OCI-LY7 (cell line): ENCODE measurements around the gene LRRC8E. TPM values are rescaled to one million over a fixed set of nuclear protein-coding genes. Genes with fewer than 3 reads are reported as not detected.

Experiments
- BruUV-seq: library from RNA; stranded (reverse); fragments of 400-500 nt; replicated peaks from 2 replicates; lab custom pipeline; 2021; lab: Mats Ljungman, UMichigan
- CTCF ChIA-PET: fragments of 300-600 bp; sonication (Branson Sonifier 250); formaldehyde crosslinking; loops from one replicate; lab custom pipeline; 2022; ENCODE audit warnings: antibody characterized with exemption; ENCODE audit not compliant: unreplicated experiment; lab: Charles Lee
- POLR2A ChIA-PET: fragments of 300-600 bp; sonication (Branson Sonifier 250); formaldehyde crosslinking; loops from one replicate; lab custom pipeline; 2022; ENCODE audit warnings: antibody characterized with exemption; lab: Charles Lee
- DNase-seq: peaks from one replicate; pipeline ENCODE4 v3.0.0-alpha.2; 2015; ENCODE audit warnings: low spot score
- H2AFZ ChIP-seq: fragments of 200-600 bp; sonication (generic), shearing (Covaris generic); 2 replicates; pipeline ENCODE4 v1.6.1; 2014; ENCODE audit warnings: mild to moderate bottlenecking, antibody characterized with exemption, low read length, moderate library complexity
- H3K27ac ChIP-seq: fragments of 200-600 bp; sonication (generic); 2 replicates; pipeline ENCODE4 v1.5.1; 2014; ENCODE audit warnings: mixed run types, low read depth, mild to moderate bottlenecking, moderate library complexity, low read length, inconsistent platforms; ENCODE audit not compliant: poor library complexity, severe bottlenecking
- H3K36me3 ChIP-seq: fragments of 200-600 bp; sonication (generic); 2 replicates; pipeline ENCODE4 v1.6.1; 2014; ENCODE audit warnings: mild to moderate bottlenecking, antibody characterized with exemption, low read length, moderate library complexity, mixed read lengths; ENCODE audit not compliant: insufficient read depth
- H3K4me1 ChIP-seq: fragments of 200-600 bp; sonication (generic); 2 replicates; pipeline ENCODE4 v1.5.1; 2014; ENCODE audit warnings: mild to moderate bottlenecking, low read length; ENCODE audit not compliant: insufficient read depth, poor library complexity, severe bottlenecking
- H3K4me2 ChIP-seq: fragments of 200-600 bp; sonication (generic); 2 replicates; pipeline ENCODE4 v1.6.1; 2014; ENCODE audit warnings: mild to moderate bottlenecking, low read length
- H3K4me3 ChIP-seq: fragments of 200-600 bp; sonication (generic); 2 replicates; pipeline ENCODE4 v1.5.1; 2014; ENCODE audit warnings: mild to moderate bottlenecking, low read depth, low read length; ENCODE audit not compliant: poor library complexity, severe bottlenecking
- H3K79me2 ChIP-seq: fragments of 200-600 bp; sonication (generic); 2 replicates; pipeline ENCODE4 v1.6.1; 2016; ENCODE audit warnings: low read depth, mild to moderate bottlenecking, low read length, moderate library complexity, mixed read lengths; ENCODE audit not compliant: insufficient read depth
- H3K9me2 ChIP-seq: fragments of 200-600 bp; sonication (generic); 2 replicates; pipeline ENCODE4 v1.6.1; 2016; ENCODE audit warnings: mild to moderate bottlenecking, low read length, mixed read lengths; ENCODE audit not compliant: insufficient read depth
- H3K9me3 ChIP-seq: fragments of 200-600 bp; sonication (generic); 2 replicates; pipeline ENCODE4 v1.6.1; 2014; ENCODE audit warnings: mild to moderate bottlenecking, mixed run types, low read length, mixed read lengths
- H4K20me1 ChIP-seq: fragments of 200-600 bp; sonication (generic); 2 replicates; pipeline ENCODE4 v1.6.1; 2014; ENCODE audit warnings: mild to moderate bottlenecking, antibody characterized with exemption, low read length, moderate library complexity, mixed read lengths; ENCODE audit not compliant: insufficient read depth
- EZH2phosphoT487 ChIP-seq: fragments of 200-600 bp; sonication (generic); IDR thresholded peaks from 2 replicates; pipeline ENCODE4 v1.6.1; 2018; ENCODE audit warnings: low read depth, borderline replicate concordance, mild to moderate bottlenecking, mixed run types, antibody characterized with exemption, low read length, moderate library complexity, mixed read lengths
- intact Hi-C: fragments of 100-400 bp; cut with micrococcal nuclease; formaldehyde crosslinking; loops from one replicate; pipeline ENCODE4 v1.10.0; 2022; ENCODE audit not compliant: unreplicated experiment
- total RNA-seq, 2 experiments: library from RNA; depleted of rRNA in 1 of 2; stranded (reverse); fragments of >200 nt in 1 of 2; shearing (Covaris generic) in 1 of 2; gene quantifications; 2 replicates each; pipeline ENCODE4 v1.2.3, GENCODE V29; 2014 to 2022
- TF ChIP-seq, protein P1 (sequence below): fragments of 200-600 bp; sonication (generic); conservative IDR thresholded peaks from 2 replicates; pipeline ENCODE4 v1.5.1; 2014; ENCODE audit warnings: mild to moderate bottlenecking, antibody characterized with exemption, low read length, moderate library complexity, mixed read lengths

Gene LRRC8E
- total RNA-seq, 2 experiments from 2014 or later = not detected

DNA sequence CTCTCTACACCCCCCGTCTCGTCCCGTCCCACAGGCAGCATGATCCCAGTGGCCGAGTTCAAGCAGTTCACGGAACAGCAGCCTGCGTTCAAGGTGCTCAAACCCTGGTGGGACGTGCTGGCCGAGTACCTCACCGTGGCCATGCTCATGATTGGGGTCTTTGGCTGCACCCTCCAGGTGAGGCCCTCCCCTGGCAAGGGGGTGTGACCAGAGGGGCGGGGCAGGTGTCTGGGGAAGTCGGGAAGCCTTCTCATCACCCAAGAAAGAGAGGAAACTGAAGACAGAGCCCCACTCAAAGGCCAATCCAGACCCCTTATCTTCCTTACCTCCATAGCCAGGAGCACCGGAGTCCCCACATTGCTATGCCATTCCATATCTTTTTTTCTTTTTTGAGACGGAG lies 7.3 kb downstream of the LRRC8E start:
- Histone ChIP-seq H3K9me3 (no peaks in the 10 kb centered on the region), H3K4me1 (no peaks in the 10 kb centered on the region), H3K9me2 (no peaks in the 10 kb centered on the region), H3K4me3 (no peak overlapping the region), H3K4me2 (no peak overlapping the region), H3K79me2 (no peaks in the 10 kb centered on the region), H3K36me3 (no peaks in the 10 kb centered on the region), H4K20me1 (no peaks in the 10 kb centered on the region), H2AFZ (no peak overlapping the region), H3K27ac (no peak overlapping the region)
- intact Hi-C loops = no loop called here
- POLR2A ChIA-PET = no interaction called here
- TF ChIP-seq EZH2phosphoT487 = no peak
- TF ChIP-seq, protein P1, sequence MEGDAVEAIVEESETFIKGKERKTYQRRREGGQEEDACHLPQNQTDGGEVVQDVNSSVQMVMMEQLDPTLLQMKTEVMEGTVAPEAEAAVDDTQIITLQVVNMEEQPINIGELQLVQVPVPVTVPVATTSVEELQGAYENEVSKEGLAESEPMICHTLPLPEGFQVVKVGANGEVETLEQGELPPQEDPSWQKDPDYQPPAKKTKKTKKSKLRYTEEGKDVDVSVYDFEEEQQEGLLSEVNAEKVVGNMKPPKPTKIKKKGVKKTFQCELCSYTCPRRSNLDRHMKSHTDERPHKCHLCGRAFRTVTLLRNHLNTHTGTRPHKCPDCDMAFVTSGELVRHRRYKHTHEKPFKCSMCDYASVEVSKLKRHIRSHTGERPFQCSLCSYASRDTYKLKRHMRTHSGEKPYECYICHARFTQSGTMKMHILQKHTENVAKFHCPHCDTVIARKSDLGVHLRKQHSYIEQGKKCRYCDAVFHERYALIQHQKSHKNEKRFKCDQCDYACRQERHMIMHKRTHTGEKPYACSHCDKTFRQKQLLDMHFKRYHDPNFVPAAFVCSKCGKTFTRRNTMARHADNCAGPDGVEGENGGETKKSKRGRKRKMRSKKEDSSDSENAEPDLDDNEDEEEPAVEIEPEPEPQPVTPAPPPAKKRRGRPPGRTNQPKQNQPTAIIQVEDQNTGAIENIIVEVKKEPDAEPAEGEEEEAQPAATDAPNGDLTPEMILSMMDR = no peak
- CTCF ChIA-PET = no interaction called here
- BruUV-seq = no TSS peak
- no peak for DNase-seq

DNA sequence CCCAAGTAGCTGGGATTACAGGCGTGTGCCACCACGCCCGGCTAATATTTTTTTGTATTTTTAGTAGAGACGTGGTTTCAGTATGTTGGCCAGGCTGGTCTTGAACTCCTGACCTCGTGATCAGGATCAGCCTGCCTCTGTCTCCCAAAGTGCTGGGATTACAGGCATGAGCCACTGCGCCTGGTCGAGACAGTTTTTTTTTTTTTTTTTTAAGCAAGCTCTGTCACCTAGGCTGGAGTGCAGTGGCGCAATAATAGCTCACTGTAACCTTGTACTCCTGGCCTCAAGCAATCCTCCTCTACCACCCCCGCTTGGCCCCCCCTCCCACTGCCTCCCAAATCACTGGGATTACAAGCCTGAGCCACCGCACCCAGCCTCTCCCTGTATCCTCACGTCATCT lies 9.0 kb downstream of the LRRC8E start:
- no peak overlapping the region for H3K4me3 ChIP-seq
- ChIA-PET POLR2A (no interaction called here), CTCF (interaction anchor here (0.6 kb wide), 2 partner anchors 16 to 28 kb away, joined by 3 read pairs; no protein-coding TSS in a partner anchor)
- no peaks in the 10 kb centered on the region for H3K4me1 ChIP-seq
- H2AFZ ChIP-seq = no peak overlapping the region
- TF ChIP-seq, protein P1 = no peak
- no peak for TF ChIP-seq EZH2phosphoT487
- BruUV-seq = no TSS peak
- H3K9me2 ChIP-seq = no peaks in the 10 kb centered on the region
- no peaks in the 10 kb centered on the region for H4K20me1 ChIP-seq
- intact Hi-C loops = no loop called here
- H3K27ac ChIP-seq = no peak overlapping the region
- DNase-seq = no peak
- H3K4me2 ChIP-seq = no peak overlapping the region
- no peaks in the 10 kb centered on the region for H3K36me3 ChIP-seq
- no peaks in the 10 kb centered on the region for H3K79me2 ChIP-seq
- no peaks in the 10 kb centered on the region for H3K9me3 ChIP-seq

- POLR2A ChIA-PET = no interaction called here
- DNase-seq = no peak
- H3K4me2 ChIP-seq = no peak overlapping the region
- no peaks in the 10 kb centered on the region for H3K79me2 ChIP-seq
- BruUV-seq = no TSS peak
- CTCF ChIA-PET = interaction anchor here (0.5 kb wide), 1 partner anchor 21 kb away, joined by 14 read pairs; the partner anchor contains the start of gene SNAPC2
- H2AFZ ChIP-seq = no peak overlapping the region
- no peaks in the 10 kb centered on the region for H3K36me3 ChIP-seq
- TF ChIP-seq, protein P1 = no peak
- no peak overlapping the region for H3K4me3 ChIP-seq
- intact Hi-C loops = no loop called here
- H3K9me2 ChIP-seq = no peaks in the 10 kb centered on the region
- peaks cover 8% of the 10 kb centered on the region for H3K4me1 ChIP-seq
- H3K27ac ChIP-seq = no peak overlapping the region
- no peaks in the 10 kb centered on the region for H3K9me3 ChIP-seq
- no peaks in the 10 kb centered on the region for H4K20me1 ChIP-seq
These were observed 10.7 kb downstream of the LRRC8E start for GRCh38 chr19:7898967-7899366.
